Retina (tissue), 1 donor: ENCODE results near the gene NUS1.
"Not testable (repeated sequence)": the region's sequence is repeated elsewhere in the genome, so short reads cannot be mapped to it uniquely, and the experiment has no call there.

ENCODE experiments used
- DNase-seq: peaks from one replicate; pipeline ENCODE4 v3.0.0-alpha.2; 2016

Gene NUS1

DNA sequence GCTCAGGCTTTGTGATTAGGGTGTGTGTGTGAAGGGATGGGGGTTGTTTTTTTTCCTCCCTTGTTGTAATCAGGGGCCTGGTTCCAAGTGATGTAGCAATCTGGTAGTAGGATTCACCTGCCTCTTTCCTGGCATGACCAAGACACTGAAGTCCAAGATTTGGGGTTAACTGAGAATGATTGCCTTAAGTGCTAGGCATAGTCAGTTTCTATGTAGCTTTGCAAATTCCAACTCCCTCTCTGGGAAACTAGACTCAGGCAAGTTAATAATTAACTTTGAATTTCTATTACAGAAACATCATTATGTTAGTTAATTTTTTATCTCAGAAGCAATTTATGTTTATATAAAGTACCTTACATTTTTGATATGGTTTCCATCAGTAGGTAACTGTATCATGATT is 43.6 kb downstream of the NUS1 start:
- no peak for DNase-seq

- DNase-seq, result not testable (repeated sequence)
Observed at GRCh38 chr6:117721520-117721919, 46.3 kb downstream of the NUS1 start.

GRCh38 chr6:117728626-117729025 is 53.4 kb downstream of the NUS1 start:
- no peak for DNase-seq

GRCh38 chr6:117729613-117730012 is 54.3 kb downstream of the NUS1 start:
- DNase-seq, result no peak

DNA sequence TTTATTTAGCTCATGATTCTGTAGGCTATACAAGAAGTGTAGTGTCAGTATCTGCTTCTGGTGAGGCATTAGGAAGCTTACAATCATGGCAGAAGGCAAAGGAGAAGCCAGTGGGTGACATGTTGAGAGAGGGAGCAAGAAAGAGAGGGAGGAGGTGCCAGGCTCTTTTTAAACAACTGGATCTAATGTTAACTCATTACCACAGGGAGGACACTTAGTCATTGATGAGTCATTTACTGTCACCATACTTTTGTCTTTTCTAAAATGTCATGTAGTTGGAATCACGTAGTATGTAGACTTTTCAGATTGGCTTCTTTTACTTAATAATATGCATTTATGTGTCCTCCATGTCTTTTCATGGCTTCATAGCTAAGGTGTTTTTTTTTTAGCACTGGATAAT is 58.1 kb downstream of the NUS1 start:
- DNase-seq, result no peak

- no peak for DNase-seq
Observed at GRCh38 chr6:117739869-117740268, 64.6 kb downstream of the NUS1 start.

DNA sequence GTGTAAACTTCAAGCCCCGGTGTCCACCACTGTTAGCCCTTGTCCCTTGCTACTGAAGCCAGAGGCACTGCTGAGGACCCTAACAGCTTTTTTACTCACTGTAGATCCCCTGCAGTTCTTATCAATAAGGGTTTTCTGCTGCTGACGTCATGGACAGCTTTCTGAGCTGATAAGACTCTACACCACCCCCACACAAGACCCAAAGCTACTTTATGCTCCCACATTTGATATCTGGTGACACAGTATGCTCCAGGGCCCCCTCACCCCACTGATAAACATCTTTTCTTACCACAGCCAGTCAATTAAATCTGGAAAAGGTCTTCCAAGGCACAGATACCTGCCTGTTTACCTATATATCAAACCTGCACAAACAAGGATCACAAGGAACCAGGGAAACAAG is 65.3 kb downstream of the NUS1 start:
- DNase-seq, result no peak

- not testable (repeated sequence) for DNase-seq
Observed at GRCh38 chr6:117750675-117751074, 75.4 kb downstream of the NUS1 start.
